Measurements from ENCODE around the gene BTBD3. TPM values are rescaled to one million over a fixed set of nuclear protein-coding genes. Genes with fewer than 3 reads are reported as not detected.

BTBD3 gene
- total and polyA plus RNA-seq, 4 donors = 3.0 to 13.1 (median 8.4) TPM

DNA sequence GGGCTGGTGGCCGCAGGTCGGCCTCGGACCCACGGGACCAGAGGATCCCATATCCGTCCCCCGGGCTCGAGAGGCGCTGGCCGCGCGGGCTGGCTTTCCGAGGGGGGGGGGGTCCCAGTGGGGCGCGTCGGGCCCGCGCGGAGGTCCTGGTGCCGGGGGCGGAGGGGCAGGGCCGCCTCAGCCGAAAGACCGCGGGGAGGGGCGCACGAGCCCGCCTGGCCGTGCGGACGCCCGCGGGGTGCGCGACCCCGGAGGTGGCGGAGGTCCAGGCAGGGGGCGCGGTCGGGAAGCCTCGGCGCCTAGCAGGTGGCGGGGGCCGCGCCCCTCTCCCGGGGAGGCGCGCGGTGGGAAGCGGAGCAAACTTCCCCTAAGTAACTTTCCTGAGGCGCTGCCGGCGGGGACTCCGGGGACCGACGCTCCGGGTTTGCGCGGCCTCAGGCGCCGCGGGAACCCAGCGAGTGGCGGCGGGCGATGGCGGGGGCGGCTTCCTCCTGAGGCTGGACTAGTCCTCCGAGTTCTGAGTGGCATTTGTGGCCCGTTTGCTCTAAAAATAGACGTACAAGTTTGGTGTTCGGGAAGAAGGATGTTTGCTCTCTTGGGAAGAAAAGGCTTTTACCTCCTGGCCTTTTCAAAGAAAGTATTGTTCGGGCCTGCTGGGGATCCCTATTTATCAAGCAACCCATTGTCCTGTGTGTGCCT is 26.5 kb upstream of the BTBD3 start:
- TF ChIP-seq EGR1 (IDR thresholded peaks at IDR 0.05; ENCODE audit: low read depth in 2 of 2) = peak in 1 of 2 donors; percentile 30
- no peak for TF ChIP-seq RAD21 (IDR thresholded peaks at IDR 0.05)
- peaks cover 0 to 18% (median 11%) of the 10 kb centered on the region in 4 donors for H3K4me1 ChIP-seq (ENCODE audit: control insufficient read depth in 4 of 4, insufficient read depth in 4 of 4, low read length in 3 of 4)
- H3K9ac ChIP-seq (ENCODE audit: low read depth in 1 of 2, low read length in 2 of 2) = peak overlapping the region; percentile 60 to 79
- H3K27ac ChIP-seq (ENCODE audit: low read depth in 1 of 2, low read length in 2 of 2) = peak overlapping the region; percentile 78 to 88
- no peaks in the 10 kb centered on the region for H3K27me3 ChIP-seq (ENCODE audit: control insufficient read depth in 4 of 4, insufficient read depth in 4 of 4, low read length in 3 of 4)
- DNase-seq (ENCODE audit: low spot score) = peak; percentile 67
- WGBS = under 1% methylated on average over 72 of the region's 72 CpGs
- no peaks in the 10 kb centered on the region for H3K36me3 ChIP-seq (ENCODE audit: control insufficient read depth in 4 of 4, insufficient read depth in 3 of 4, low read depth in 1 of 4, low read length in 3 of 4)
- H3K4me3 ChIP-seq (ENCODE audit: low read depth in 1 of 3, low read length in 3 of 3) = peak overlapping the region; percentile 79 to 98 (median 84)
- H3K9me3 ChIP-seq (ENCODE audit: control insufficient read depth in 4 of 4, low read length in 3 of 4) = no peaks in the 10 kb centered on the region

DNA sequence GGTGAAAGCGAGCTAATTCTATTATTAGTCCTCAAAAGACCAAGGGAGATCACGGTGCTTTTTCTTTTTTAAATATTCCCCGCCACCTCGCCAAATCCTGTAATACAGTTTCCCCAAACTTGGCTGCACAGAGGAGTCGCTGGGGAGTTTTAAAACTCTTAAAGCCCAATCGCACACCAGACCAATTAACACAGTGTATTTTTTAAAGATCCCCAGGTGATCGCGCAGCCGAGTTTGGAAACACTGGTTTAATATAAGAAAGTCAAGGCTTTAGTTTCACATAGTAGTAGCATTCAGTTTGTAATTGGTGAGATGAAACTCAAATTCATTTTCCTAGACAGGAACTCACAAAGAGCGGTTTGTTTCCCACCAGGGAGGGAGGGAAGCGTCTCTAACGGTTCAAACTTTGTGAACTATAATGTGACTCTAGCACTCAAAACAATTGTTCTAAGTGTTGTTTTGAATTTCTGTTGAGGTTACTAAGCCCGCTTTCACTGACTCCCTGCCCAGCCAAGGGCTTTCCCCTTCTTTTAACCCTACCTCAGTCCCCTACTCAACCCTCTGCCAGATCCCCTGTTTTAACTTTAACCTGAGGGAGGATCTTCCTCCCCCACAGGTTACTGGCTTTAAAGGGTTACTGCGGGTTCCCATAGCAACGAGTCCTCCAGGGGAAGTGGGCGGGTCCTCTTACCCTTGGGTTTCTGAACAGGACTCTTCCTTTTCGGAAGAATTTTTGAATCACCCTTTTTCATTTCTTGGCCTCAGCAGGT is 25.7 kb upstream of the BTBD3 start:
- Histone ChIP-seq H3K27ac (ENCODE audit: low read depth in 1 of 2, low read length in 2 of 2) (peak overlapping the region; percentile 78 to 88), H3K4me3 (ENCODE audit: low read depth in 1 of 3, low read length in 3 of 3) (peak overlapping the region; percentile 79 to 98 (median 84)), H3K9ac (ENCODE audit: low read depth in 1 of 2, low read length in 2 of 2) (peak overlapping the region; percentile 60 to 79), H3K4me1 (ENCODE audit: control insufficient read depth in 4 of 4, insufficient read depth in 4 of 4, low read length in 3 of 4) (peaks cover 0 to 18% (median 11%) of the 10 kb centered on the region in 4 donors), H3K36me3 (ENCODE audit: control insufficient read depth in 4 of 4, insufficient read depth in 3 of 4, low read depth in 1 of 4, low read length in 3 of 4) (no peaks in the 10 kb centered on the region), H3K9me3 (ENCODE audit: control insufficient read depth in 4 of 4, low read length in 3 of 4) (no peaks in the 10 kb centered on the region), H3K27me3 (ENCODE audit: control insufficient read depth in 4 of 4, insufficient read depth in 4 of 4, low read length in 3 of 4) (no peaks in the 10 kb centered on the region)
- 1% methylated on average over 17 of the region's 17 CpGs for WGBS
- peak; percentile 55 for DNase-seq (ENCODE audit: low spot score)
- no peak for TF ChIP-seq ATF3 (IDR thresholded peaks at IDR 0.05)
- TF ChIP-seq JUND (IDR thresholded peaks at IDR 0.05) = no peak
- TF ChIP-seq FOXA2 (IDR thresholded peaks at IDR 0.05) = no peak
- peak; percentile 14 for TF ChIP-seq MAX (IDR thresholded peaks at IDR 0.05)
- TF ChIP-seq YY1 (IDR thresholded peaks at IDR 0.05) = peak; percentile 42
- TF ChIP-seq HNF4A (conservative IDR thresholded peaks at IDR 0.05) = no peak
- no peak for TF ChIP-seq RAD21 (IDR thresholded peaks at IDR 0.05)

DNA sequence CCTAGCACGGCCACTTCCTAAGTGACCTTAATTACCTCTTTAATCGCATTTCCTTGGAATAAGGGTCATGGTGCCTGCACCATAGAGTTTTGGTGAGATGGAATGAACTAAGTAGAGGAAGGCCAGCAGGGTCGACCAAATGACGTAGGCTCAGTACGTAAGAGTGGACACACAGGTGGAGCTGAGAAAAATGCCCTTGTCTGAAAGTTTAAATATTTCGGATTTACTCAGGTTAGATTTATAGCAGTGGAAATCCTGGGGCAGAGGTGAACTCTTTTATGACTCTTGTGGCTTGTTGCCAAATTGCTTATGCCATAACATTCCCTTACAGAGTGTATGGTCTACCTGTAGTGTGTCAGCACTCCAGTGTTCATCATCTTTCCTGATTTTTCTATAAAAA is 23.6 kb upstream of the BTBD3 start:
- H3K27ac ChIP-seq (ENCODE audit: low read depth in 1 of 2, low read length in 2 of 2) = no peak overlapping the region
- DNase-seq (ENCODE audit: low spot score) = no peak

GRCh38 chr20:11895861-11896387 is 21.8 kb upstream of the BTBD3 start:
- Histone ChIP-seq H3K27me3 (ENCODE audit: control insufficient read depth in 4 of 4, insufficient read depth in 4 of 4, low read length in 3 of 4) (no peaks in the 10 kb centered on the region), H3K9me3 (ENCODE audit: control insufficient read depth in 4 of 4, low read length in 3 of 4) (no peaks in the 10 kb centered on the region), H3K36me3 (ENCODE audit: control insufficient read depth in 4 of 4, insufficient read depth in 3 of 4, low read depth in 1 of 4, low read length in 3 of 4) (no peaks in the 10 kb centered on the region), H3K4me1 (ENCODE audit: control insufficient read depth in 4 of 4, insufficient read depth in 4 of 4, low read length in 3 of 4) (peaks cover 2 to 12% (median 9%) of the 10 kb centered on the region in 4 donors), H3K9ac (ENCODE audit: low read depth in 1 of 2, low read length in 2 of 2) (no peak overlapping the region), H3K27ac (ENCODE audit: low read depth in 1 of 2, low read length in 2 of 2) (no peak overlapping the region), H3K4me3 (ENCODE audit: low read depth in 1 of 3, low read length in 3 of 3) (no peak overlapping the region)
- WGBS = 76% methylated on average over 6 of the region's 6 CpGs
- DNase-seq (ENCODE audit: low spot score) = no peak
- TF ChIP-seq FOXA1 (IDR thresholded peaks at IDR 0.05) (no peak), SP1 (IDR thresholded peaks at IDR 0.05) (no peak), EGR1 (IDR thresholded peaks at IDR 0.05; ENCODE audit: low read depth in 2 of 2) (no peak), TAF1 (conservative IDR thresholded peaks at IDR 0.05) (no peak), RXRA (IDR thresholded peaks at IDR 0.05) (no peak), CTCF (IDR thresholded peaks at IDR 0.05; ENCODE audit: low read depth, low read length, missing input control) (no peak), HNF4A (conservative IDR thresholded peaks at IDR 0.05) (no peak), MAX (IDR thresholded peaks at IDR 0.05) (no peak), NR2F2 (IDR thresholded peaks at IDR 0.05) (no peak), ZBTB33 (IDR thresholded peaks at IDR 0.05) (no peak), RAD21 (IDR thresholded peaks at IDR 0.05) (no peak), YY1 (IDR thresholded peaks at IDR 0.05) (no peak)

More for the DNA sequence above, 23.6 kb upstream of the BTBD3 start:
- 79% methylated on average over 6 of the region's 6 CpGs for WGBS
- Histone ChIP-seq H3K9me3 (ENCODE audit: control insufficient read depth in 4 of 4, low read length in 3 of 4) (no peaks in the 10 kb centered on the region), H3K4me3 (ENCODE audit: low read depth in 1 of 3, low read length in 3 of 3) (no peak overlapping the region), H3K36me3 (ENCODE audit: control insufficient read depth in 4 of 4, insufficient read depth in 3 of 4, low read depth in 1 of 4, low read length in 3 of 4) (no peaks in the 10 kb centered on the region), H3K4me1 (ENCODE audit: control insufficient read depth in 4 of 4, insufficient read depth in 4 of 4, low read length in 3 of 4) (peaks cover 2 to 18% (median 11%) of the 10 kb centered on the region in 4 donors), H3K9ac (ENCODE audit: low read depth in 1 of 2, low read length in 2 of 2) (no peak overlapping the region), H3K27me3 (ENCODE audit: control insufficient read depth in 4 of 4, insufficient read depth in 4 of 4, low read length in 3 of 4) (no peaks in the 10 kb centered on the region)
- TF ChIP-seq ATF3 (IDR thresholded peaks at IDR 0.05) (no peak), NR2F2 (IDR thresholded peaks at IDR 0.05) (peak; percentile 19)

All from liver (tissue), 9 donors.